ENCODE results near the gene CAD.

CAD gene

GRCh38 chr2:27275211-27276150, 58.3 kb downstream of the CAD start, which contains the start of gene DNAJC5G:
DNAJC5G (plus strand) TSS chr2:27275433; CDS start chr2:27276729, 1,296 bp downstream.
- DNase-seq (ENCODE audit: low read depth in 2 of 3, low spot score in 1 of 3) = no peak

GRCh38 chr2:27278010-27278409, 60.8 kb downstream of the CAD start:
- no peak for DNase-seq (ENCODE audit: low read depth in 2 of 3, low spot score in 1 of 3)

- DNase-seq (ENCODE audit: low read depth in 2 of 3, low spot score in 1 of 3) = no peak
These were observed 63.7 kb downstream of the CAD start for GRCh38 chr2:27280826-27281225.

GRCh38 chr2:27281442-27281841, 64.3 kb downstream of the CAD start:
- DNase-seq (ENCODE audit: low read depth in 2 of 3, low spot score in 1 of 3) = no peak

DNA sequence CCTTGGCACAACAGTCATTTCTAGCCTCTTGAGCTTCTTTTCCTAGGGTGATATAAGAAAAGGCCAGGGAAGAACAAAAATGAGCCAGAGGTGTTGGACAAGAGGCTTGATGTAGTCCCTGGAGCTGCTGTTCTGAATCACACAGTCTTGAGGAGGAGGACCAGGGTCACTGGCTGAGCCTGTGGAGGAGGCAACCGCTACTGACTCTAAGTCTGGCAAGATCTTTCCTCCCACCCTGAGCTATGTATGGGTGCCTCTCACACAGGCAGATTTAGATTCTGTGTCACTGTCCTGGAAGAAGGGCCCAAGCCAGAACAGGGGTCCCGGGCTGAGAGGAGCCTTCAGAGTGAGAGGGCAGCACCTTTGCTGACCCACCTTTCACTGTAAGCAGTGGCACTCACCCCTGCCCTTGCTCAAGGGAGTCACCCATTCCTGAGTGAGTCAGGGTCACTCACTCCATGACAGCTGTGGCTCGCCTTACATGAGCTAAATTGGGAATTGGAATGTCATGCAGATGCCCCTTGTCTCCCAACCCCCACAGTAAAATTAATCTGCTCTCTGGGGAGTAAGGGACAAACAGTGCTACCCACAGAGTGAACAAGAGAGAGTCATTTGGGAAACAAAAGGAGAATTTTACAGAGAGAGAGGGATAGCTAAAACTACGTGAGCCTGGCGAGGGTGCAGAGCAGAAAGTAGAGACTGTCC, 64.8 kb downstream of the CAD start, which contains the start of gene TRIM54:
Gene TRIM54 (plus strand): TSS at position 575 of the 705 bp plus-strand sequence. CDS start 303 bp downstream, outside the sequence.
- no peak for DNase-seq (ENCODE audit: low read depth in 2 of 3, low spot score in 1 of 3)

- no peak for DNase-seq (ENCODE audit: low read depth in 2 of 3, low spot score in 1 of 3)
These were observed 65.7 kb downstream of the CAD start for GRCh38 chr2:27282892-27283291.

DNA sequence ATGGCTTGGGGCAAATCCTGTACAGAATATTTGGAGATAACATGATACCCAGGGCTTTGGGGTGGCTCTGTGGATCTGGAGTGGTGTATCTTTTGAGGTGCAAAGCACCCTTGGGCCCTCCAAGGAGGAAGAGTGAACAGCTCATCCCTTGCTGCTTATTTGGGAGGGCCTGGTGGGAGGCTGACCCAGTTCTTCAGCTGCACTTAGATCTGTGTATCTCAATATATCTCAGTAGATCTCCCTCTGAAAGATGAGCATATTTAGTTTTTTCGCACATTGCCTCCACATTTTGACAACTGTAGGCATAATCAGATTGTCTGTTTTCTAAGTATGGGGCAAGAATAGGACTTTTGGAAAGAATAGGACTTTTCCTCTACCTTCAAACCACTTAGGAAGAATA, 67.8 kb downstream of the CAD start:
- no peak for DNase-seq (ENCODE audit: low read depth in 2 of 3, low spot score in 1 of 3)

GRCh38 chr2:27285481-27285880, 68.3 kb downstream of the CAD start:
- no peak for DNase-seq (ENCODE audit: low read depth in 2 of 3, low spot score in 1 of 3)

- no peak for DNase-seq (ENCODE audit: low read depth in 2 of 3, low spot score in 1 of 3)
These were observed 71.4 kb downstream of the CAD start for GRCh38 chr2:27288610-27289009.

- DNase-seq (ENCODE audit: low read depth in 2 of 3, low spot score in 1 of 3) = no peak
These were observed 73.4 kb downstream of the CAD start for GRCh38 chr2:27290549-27290948.

DNA sequence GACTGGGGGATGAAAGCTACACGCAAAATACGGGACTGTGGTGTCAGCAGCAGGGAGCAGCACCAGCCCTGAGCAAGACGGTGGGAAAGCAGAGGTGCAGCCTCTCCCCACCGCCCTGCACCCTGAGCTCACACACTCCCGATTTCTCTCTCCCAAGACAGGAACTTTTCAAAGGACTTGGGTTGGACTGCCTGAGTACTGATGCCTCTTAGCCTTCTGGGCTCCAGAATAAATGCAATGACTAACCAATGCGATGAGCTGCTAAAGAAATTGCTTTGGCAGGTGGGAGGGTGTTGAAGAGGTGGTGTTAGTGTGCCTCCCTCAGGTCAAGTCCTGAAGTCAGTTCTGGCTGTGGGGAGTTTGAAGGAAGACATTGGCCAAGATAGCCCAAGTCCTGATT, 74.7 kb downstream of the CAD start:
- no peak for DNase-seq (ENCODE audit: low read depth in 2 of 3, low spot score in 1 of 3)

Measured in stimulated activated CD4-positive, alpha-beta T cell treated with anti-CD3 and anti-CD28 coated beads, Interleukin-12 subunit alpha, Interleukin-12 subunit beta, amount 100 ng/mL, for 48 hours (primary cell).